Effector memory CD4-positive, alpha-beta T cell (primary cell): ENCODE data around the gene LRRC32.

Experiments
- DNase-seq, 3 donors: peaks; one replicate each; pipeline ENCODE4 v3.0.0-alpha.2; 2020
- H3K27ac ChIP-seq: 2 replicates; pipeline ENCODE4 v1.7.0; 2013; ENCODE audit warnings: mild to moderate bottlenecking, low read length, moderate library complexity; ENCODE audit not compliant: insufficient read depth, poor library complexity, severe bottlenecking
- H3K27me3 ChIP-seq: replicated peaks from 2 replicates; pipeline ENCODE4 v1.7.0; 2013; ENCODE audit warnings: mild to moderate bottlenecking, low read length; ENCODE audit not compliant: insufficient read depth, control insufficient read depth, poor library complexity, severe bottlenecking
- H3K36me3 ChIP-seq: 2 replicates; pipeline ENCODE4 v1.7.0; 2013; ENCODE audit warnings: mild to moderate bottlenecking, low read length, moderate library complexity; ENCODE audit not compliant: control insufficient read depth, insufficient read depth
- H3K4me1 ChIP-seq: 2 replicates; pipeline ENCODE4 v1.7.0; 2013; ENCODE audit warnings: low read length, mild to moderate bottlenecking; ENCODE audit not compliant: control insufficient read depth, insufficient read depth, poor library complexity, severe bottlenecking
- H3K4me3 ChIP-seq: 2 replicates; pipeline ENCODE4 v1.7.0; 2013; ENCODE audit warnings: low read length, low read depth, mild to moderate bottlenecking; ENCODE audit not compliant: insufficient read depth, poor library complexity, severe bottlenecking
- H3K9me3 ChIP-seq: 2 replicates; pipeline ENCODE4 v1.7.0; 2013; ENCODE audit warnings: mild to moderate bottlenecking, low read length, moderate library complexity; ENCODE audit not compliant: control insufficient read depth
- total RNA-seq, 3 donors: gene quantifications; one replicate each; lab custom pipeline; 2026; lab: John Stamatoyannopoulos, UW

LRRC32 gene
- total RNA-seq, result 0.97 to 6.4 (median 2.4) reads per million in 3 donors

GRCh38 chr11:76670485-76671236, at the start of gene LRRC32:
TSS of gene LRRC32 (minus strand) at chr11:76670747. CDS start at chr11:76665954, 4,793 bp downstream.
- Histone ChIP-seq H3K4me1 (peaks cover 19% of the 10 kb centered on the region), H3K36me3 (no peaks in the 10 kb centered on the region), H3K4me3 (peak within 1 kb of the TSS; percentile 49), H3K27ac (no peak within 1 kb of the TSS), H3K9me3 (no peaks in the 10 kb centered on the region), H3K27me3 (peaks cover 2% of the 10 kb centered on the region)
- DNase-seq, result peak in 1 of 3 donors; percentile 15

GRCh38 chr11:76719686-76720085, 49.1 kb upstream of the LRRC32 start:
- peaks cover 6% of the 10 kb centered on the region for H3K4me1 ChIP-seq
- H3K9me3 ChIP-seq, result no peaks in the 10 kb centered on the region
- no peak overlapping the region for H3K4me3 ChIP-seq
- H3K27ac ChIP-seq, result no peak overlapping the region
- H3K36me3 ChIP-seq, result no peaks in the 10 kb centered on the region
- no peak for DNase-seq
- no peaks in the 10 kb centered on the region for H3K27me3 ChIP-seq

- peaks cover 6% of the 10 kb centered on the region for H3K4me1 ChIP-seq
- no peak overlapping the region for H3K27ac ChIP-seq
Observed at GRCh38 chr11:76719281-76719680, 48.7 kb upstream of the LRRC32 start.

GRCh38 chr11:76717816-76718215, 47.3 kb upstream of the LRRC32 start:
- Histone ChIP-seq H3K27me3 (no peaks in the 10 kb centered on the region), H3K9me3 (no peaks in the 10 kb centered on the region), H3K4me3 (no peak overlapping the region), H3K4me1 (peaks cover 6% of the 10 kb centered on the region), H3K36me3 (no peaks in the 10 kb centered on the region), H3K27ac (no peak overlapping the region)
- DNase-seq, result no peak

More at GRCh38 chr11:76719281-76719680, 48.7 kb upstream of the LRRC32 start:
- H3K9me3 ChIP-seq, result no peaks in the 10 kb centered on the region
- no peak for DNase-seq
- no peaks in the 10 kb centered on the region for H3K27me3 ChIP-seq
- no peak overlapping the region for H3K4me3 ChIP-seq
- no peaks in the 10 kb centered on the region for H3K36me3 ChIP-seq

GRCh38 chr11:76717369-76717768, 46.8 kb upstream of the LRRC32 start:
- Histone ChIP-seq H3K27ac (no peak overlapping the region), H3K4me3 (no peak overlapping the region), H3K9me3 (no peaks in the 10 kb centered on the region), H3K27me3 (no peaks in the 10 kb centered on the region), H3K36me3 (no peaks in the 10 kb centered on the region), H3K4me1 (peaks cover 6% of the 10 kb centered on the region)
- DNase-seq, result no peak

- H3K27me3 ChIP-seq, result no peaks in the 10 kb centered on the region
- H3K4me1 ChIP-seq, result no peaks in the 10 kb centered on the region
- no peak overlapping the region for H3K27ac ChIP-seq
- H3K4me3 ChIP-seq, result no peak overlapping the region
- DNase-seq, result no peak
- no peaks in the 10 kb centered on the region for H3K36me3 ChIP-seq
- no peaks in the 10 kb centered on the region for H3K9me3 ChIP-seq
Observed at GRCh38 chr11:76716268-76716667, 45.7 kb upstream of the LRRC32 start.

GRCh38 chr11:76714493-76714892, 43.9 kb upstream of the LRRC32 start:
- no peaks in the 10 kb centered on the region for H3K4me1 ChIP-seq
- no peaks in the 10 kb centered on the region for H3K36me3 ChIP-seq
- no peak overlapping the region for H3K4me3 ChIP-seq
- no peak overlapping the region for H3K27ac ChIP-seq
- no peaks in the 10 kb centered on the region for H3K27me3 ChIP-seq
- H3K9me3 ChIP-seq, result no peaks in the 10 kb centered on the region
- no peak for DNase-seq

GRCh38 chr11:76713499-76713898, 43.0 kb upstream of the LRRC32 start:
- no peaks in the 10 kb centered on the region for H3K27me3 ChIP-seq

GRCh38 chr11:76712125-76712524, 41.6 kb upstream of the LRRC32 start:
- no peaks in the 10 kb centered on the region for H3K9me3 ChIP-seq
- DNase-seq, result no peak
- H3K27me3 ChIP-seq, result no peaks in the 10 kb centered on the region

More at GRCh38 chr11:76713499-76713898, 43.0 kb upstream of the LRRC32 start:
- Histone ChIP-seq H3K4me3 (no peak overlapping the region), H3K4me1 (no peaks in the 10 kb centered on the region), H3K36me3 (no peaks in the 10 kb centered on the region), H3K27ac (no peak overlapping the region), H3K9me3 (no peaks in the 10 kb centered on the region)
- DNase-seq, result no peak

GRCh38 chr11:76709756-76710155, 39.2 kb upstream of the LRRC32 start:
- no peak overlapping the region for H3K4me3 ChIP-seq
- no peaks in the 10 kb centered on the region for H3K36me3 ChIP-seq
- no peaks in the 10 kb centered on the region for H3K4me1 ChIP-seq
- no peaks in the 10 kb centered on the region for H3K9me3 ChIP-seq
- DNase-seq, result no peak
- no peaks in the 10 kb centered on the region for H3K27me3 ChIP-seq
- H3K27ac ChIP-seq, result no peak overlapping the region

More at GRCh38 chr11:76712125-76712524, 41.6 kb upstream of the LRRC32 start:
- H3K4me1 ChIP-seq, result no peaks in the 10 kb centered on the region
- no peak overlapping the region for H3K27ac ChIP-seq
- H3K36me3 ChIP-seq, result no peaks in the 10 kb centered on the region
- no peak overlapping the region for H3K4me3 ChIP-seq
